GM12875 (cell line): ENCODE results near the gene CREB3L2.

ENCODE experiments used
- H3K4me3 ChIP-seq: one replicate; pipeline ENCODE4 v1.5.1; 2011; ENCODE audit warnings: low read depth, low read length, control low read depth
- TF ChIP-seq, protein P1 (sequence below): IDR thresholded peaks from 2 replicates; pipeline ENCODE4 v1.5.1; 2011; ENCODE audit warnings: low read depth, mild to moderate bottlenecking, control low read depth, inconsistent platforms, low read length, moderate library complexity, borderline replicate concordance; ENCODE audit not compliant: insufficient read depth

Gene CREB3L2

DNA sequence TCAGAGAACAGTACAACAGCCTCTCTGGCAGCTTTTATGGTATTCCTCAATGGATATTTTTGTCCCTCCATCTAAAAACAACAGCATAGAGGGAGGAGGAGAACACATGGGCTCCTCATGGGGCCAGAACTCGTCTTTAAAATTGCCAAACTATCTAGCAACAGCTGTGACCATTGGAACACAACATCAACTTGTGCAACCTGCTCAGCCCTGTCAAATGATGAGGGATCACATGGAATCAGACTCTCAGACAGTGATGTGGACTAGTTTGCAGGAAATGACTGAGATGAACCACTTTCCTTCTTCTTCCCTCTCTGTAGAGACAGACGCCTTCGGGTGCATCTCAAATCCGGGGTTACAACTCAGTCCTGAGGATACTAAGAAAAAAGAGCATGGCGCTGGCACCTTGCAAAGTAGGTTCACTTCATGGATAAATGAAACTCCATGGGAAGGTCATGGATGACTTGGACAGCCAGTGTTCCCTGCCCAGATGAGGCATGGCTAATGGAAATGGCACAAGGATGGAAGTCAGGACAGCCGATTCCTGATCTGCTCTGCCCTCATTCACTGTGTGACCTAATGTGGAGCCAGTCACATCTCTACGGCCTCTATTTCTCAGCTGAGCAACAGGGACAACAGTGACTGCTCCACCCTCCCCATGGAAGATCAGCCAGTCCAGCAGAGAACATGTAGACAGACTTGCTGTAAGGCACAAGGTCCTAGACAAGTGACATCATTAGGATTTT is 130.5 kb downstream of the CREB3L2 start:
- H3K4me3 ChIP-seq = no peak overlapping the region
- TF ChIP-seq, protein P1, sequence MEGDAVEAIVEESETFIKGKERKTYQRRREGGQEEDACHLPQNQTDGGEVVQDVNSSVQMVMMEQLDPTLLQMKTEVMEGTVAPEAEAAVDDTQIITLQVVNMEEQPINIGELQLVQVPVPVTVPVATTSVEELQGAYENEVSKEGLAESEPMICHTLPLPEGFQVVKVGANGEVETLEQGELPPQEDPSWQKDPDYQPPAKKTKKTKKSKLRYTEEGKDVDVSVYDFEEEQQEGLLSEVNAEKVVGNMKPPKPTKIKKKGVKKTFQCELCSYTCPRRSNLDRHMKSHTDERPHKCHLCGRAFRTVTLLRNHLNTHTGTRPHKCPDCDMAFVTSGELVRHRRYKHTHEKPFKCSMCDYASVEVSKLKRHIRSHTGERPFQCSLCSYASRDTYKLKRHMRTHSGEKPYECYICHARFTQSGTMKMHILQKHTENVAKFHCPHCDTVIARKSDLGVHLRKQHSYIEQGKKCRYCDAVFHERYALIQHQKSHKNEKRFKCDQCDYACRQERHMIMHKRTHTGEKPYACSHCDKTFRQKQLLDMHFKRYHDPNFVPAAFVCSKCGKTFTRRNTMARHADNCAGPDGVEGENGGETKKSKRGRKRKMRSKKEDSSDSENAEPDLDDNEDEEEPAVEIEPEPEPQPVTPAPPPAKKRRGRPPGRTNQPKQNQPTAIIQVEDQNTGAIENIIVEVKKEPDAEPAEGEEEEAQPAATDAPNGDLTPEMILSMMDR = no peak

DNA sequence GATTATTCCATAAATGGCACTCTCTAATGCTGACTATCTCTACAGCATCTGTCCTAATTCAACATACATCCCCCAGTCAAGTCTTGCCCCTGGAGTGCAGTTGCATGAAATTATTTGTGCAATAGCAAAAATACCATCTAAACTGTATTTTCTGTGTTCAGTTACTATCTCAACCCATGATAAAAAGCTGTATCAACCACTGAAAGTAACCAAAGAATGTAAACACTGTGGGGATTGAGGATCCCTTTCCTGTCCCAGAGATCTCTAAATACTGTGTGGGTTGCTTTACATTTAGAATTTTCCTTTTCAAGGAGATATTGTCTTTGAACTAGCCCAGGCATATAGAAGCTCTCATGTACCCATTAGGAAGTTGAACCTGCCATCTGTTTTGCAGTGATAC is 131.2 kb downstream of the CREB3L2 start:
- TF ChIP-seq, protein P1 = no peak
- no peak overlapping the region for H3K4me3 ChIP-seq

DNA sequence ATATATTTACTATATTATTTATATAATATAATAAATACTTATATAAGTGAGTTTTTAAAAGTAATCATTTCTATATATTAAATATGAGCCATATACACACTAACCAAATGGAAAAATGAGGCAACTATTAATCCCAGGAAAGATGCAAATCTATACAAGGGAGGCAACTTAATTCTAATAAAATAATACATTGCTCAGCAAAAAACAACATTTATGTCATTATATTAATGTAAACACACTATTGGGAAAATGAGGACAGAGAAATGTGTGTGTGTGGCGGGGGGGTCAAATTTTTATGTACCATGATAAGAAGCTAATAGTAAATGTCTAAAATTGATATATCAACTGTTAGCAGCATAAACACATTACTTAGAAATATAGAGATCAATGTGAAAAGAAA is 131.8 kb downstream of the CREB3L2 start:
- H3K4me3 ChIP-seq = no peak overlapping the region

DNA sequence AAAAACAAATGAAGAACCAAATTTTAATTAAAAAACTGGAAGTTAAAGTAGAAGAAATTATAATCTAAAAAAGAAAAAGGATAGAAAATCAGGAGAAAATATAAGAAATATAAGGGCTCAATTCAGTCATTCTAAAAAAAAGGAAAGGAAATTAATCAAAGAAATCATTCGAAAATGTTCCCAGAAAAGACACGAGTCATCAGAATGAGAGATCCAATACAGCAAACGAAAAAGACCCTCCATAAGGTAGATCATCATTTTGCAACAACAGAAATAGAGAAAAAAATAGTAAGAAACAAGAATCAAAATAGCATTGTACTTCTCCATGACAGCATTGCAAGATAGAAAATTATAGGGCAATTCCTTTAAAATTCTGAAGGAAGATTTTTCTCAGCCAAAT is 132.6 kb downstream of the CREB3L2 start:
- H3K4me3 ChIP-seq = no peak overlapping the region

More for the DNA sequence above, 131.8 kb downstream of the CREB3L2 start:
- TF ChIP-seq, protein P1 = no peak

DNA sequence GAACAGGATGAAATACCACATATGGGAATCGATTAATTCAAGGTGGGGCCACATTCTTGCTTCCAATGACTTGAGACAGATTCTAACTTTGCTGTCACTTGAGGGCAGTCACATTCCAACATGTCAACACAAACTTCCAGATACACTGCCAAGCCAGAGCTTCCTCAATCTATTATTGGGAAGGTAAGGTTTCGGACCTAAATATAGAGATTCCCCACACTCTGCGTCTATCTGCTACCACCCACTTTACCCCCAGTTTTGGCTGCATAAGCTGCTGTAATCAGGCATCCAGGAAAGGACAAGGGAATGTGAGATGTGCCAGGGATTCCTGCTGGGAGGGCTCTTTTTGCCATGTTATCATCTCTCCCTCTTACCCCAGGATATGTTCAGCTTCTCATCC is 134.6 kb downstream of the CREB3L2 start:
- H3K4me3 ChIP-seq = no peak overlapping the region
- TF ChIP-seq, protein P1 = no peak

More for the DNA sequence above, 132.6 kb downstream of the CREB3L2 start:
- TF ChIP-seq, protein P1 = no peak

DNA sequence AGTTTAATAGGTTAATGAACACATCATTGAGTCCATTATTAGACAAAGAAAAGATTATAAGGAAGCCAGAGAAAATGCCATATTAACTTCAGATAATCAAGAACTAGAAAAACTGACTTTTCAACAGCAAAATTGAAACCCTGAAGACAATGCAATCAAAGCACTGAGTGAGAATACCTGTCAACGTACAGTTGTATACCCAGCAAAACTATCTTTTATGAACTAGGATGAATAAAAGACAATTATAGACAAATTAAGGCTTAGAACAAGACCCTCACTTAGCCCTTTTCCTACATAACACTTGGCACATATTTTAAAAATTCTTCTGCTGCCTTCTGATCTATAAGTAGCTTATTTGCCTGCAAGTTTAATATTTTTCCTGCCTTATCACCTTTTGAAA is 136.1 kb downstream of the CREB3L2 start:
- TF ChIP-seq, protein P1 = no peak
- no peak overlapping the region for H3K4me3 ChIP-seq

DNA sequence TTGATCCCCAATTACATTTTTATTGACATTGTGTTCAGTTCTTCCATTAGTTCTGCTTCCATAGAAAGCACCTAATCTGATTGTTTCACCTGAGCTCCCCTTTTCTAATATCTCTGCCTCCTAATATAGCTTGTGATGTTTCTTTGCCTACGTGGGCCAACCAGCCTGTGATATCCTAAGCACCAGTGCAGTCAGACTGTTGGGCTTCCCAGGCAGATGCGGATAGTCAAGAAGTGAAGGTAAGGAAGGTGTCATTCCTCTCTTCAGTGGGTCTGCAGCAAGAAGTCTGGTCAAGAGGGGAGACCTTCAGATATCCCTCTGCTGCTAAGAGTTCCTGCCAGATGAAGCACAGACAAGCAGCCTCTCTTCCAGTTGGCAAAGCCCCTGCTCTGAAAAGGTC is 138.9 kb downstream of the CREB3L2 start:
- TF ChIP-seq, protein P1 = no peak

More for the DNA sequence above, 138.9 kb downstream of the CREB3L2 start:
- H3K4me3 ChIP-seq = no peak overlapping the region
